H1 (cell line): ENCODE measurements around the gene TTC22. TPM values are rescaled to one million over a fixed set of nuclear protein-coding genes. Genes with fewer than 3 reads are reported as not detected.

ENCODE experiments used
- CTCF ChIA-PET: fragments of 300-600 bp; sonication (Branson Sonifier 250); formaldehyde crosslinking; loops from one replicate; lab custom pipeline; 2021; ENCODE audit not compliant: partially characterized antibody; lab: Charles Lee
- POLR2A ChIA-PET: fragments of 300-600 bp; sonication (Branson Sonifier 250); formaldehyde crosslinking; loops from one replicate; lab custom pipeline; 2021; ENCODE audit warnings: inconsistent platforms; ENCODE audit not compliant: partially characterized antibody; lab: Charles Lee
- DNase-seq, 2 experiments: peaks; one replicate each; pipeline versions ENCODE4 v3.0.0 to v3.0.0-alpha.2; 2010 to 2022; ENCODE audit warnings: low spot score in 2 of 2, low read depth in 1 of 2, mixed read lengths in 1 of 2
- FAIRE-seq: peaks from 2 replicates; lab custom pipeline; 2011; peaks lifted over from hg19 to GRCh38; lab: Jason Lieb, UNC
- H2AFZ ChIP-seq: 2 replicates; pipeline ENCODE4 v1.8.1; 2012; ENCODE audit warnings: low read length, inconsistent platforms
- H2AK5ac ChIP-seq: 2 replicates; pipeline ENCODE4 v1.6.1; 2013; ENCODE audit warnings: low read depth, low read length
- H2BK120ac ChIP-seq: replicated peaks from 2 replicates; pipeline ENCODE3; 2013; ENCODE audit warnings: low read depth, low read length, inconsistent platforms
- H2BK12ac ChIP-seq: 2 replicates; pipeline ENCODE4 v1.6.1; 2013; ENCODE audit warnings: low read depth, low read length
- H2BK15ac ChIP-seq: 2 replicates; pipeline ENCODE4 v1.6.1; 2013; ENCODE audit warnings: low read length
- H2BK20ac ChIP-seq: 2 replicates; pipeline ENCODE4 v1.6.1; 2013; ENCODE audit warnings: low read length
- H2BK5ac ChIP-seq: 2 replicates; pipeline ENCODE4 v1.6.1; 2013; ENCODE audit warnings: low read depth, low read length
- H3K14ac ChIP-seq: 2 replicates; pipeline ENCODE4 v1.6.1; 2013; ENCODE audit warnings: inconsistent platforms; ENCODE audit not compliant: insufficient read length
- H3K18ac ChIP-seq: 2 replicates; pipeline ENCODE4 v1.6.1; 2013; ENCODE audit warnings: low read length; ENCODE audit errors: extremely low read depth
- H3K23ac ChIP-seq: 2 replicates; pipeline ENCODE4 v1.6.1; 2013; ENCODE audit warnings: inconsistent platforms; ENCODE audit not compliant: insufficient read length
- H3K23me2 ChIP-seq: 2 replicates; pipeline ENCODE4 v1.6.1; 2013; ENCODE audit warnings: low read depth, low read length
- H3K27ac ChIP-seq: 2 replicates; pipeline ENCODE4 v1.6.1; 2011; ENCODE audit warnings: low read depth, low read length, inconsistent platforms
- H3K27me3 ChIP-seq, 4 experiments: replicated peaks in 1 of 4; 1 replicate in 1 of 4; 2 replicates in 3 of 4; pipeline versions ENCODE4 v1.6.1 to v1.8.1; 2011 to 2013; ENCODE audit warnings: low read length in 3 of 4, mild to moderate bottlenecking in 3 of 4, inconsistent platforms in 2 of 4, mixed read lengths in 2 of 4, moderate library complexity in 1 of 4; ENCODE audit not compliant: control insufficient read depth in 3 of 4, insufficient read depth in 3 of 4; ENCODE audit errors: extremely low read depth in 1 of 4
- H3K36me3 ChIP-seq, 4 experiments: 2 replicates each; pipeline versions ENCODE4 v1.6.1 to v1.8.1; 2011 to 2013; ENCODE audit warnings: mild to moderate bottlenecking in 4 of 4, low read length in 3 of 4, moderate library complexity in 2 of 4, control low read depth in 1 of 4, inconsistent platforms in 1 of 4; ENCODE audit not compliant: insufficient read depth in 4 of 4, control insufficient read depth in 2 of 4
- H3K4ac ChIP-seq: replicated peaks from 2 replicates; pipeline ENCODE3; 2013; ENCODE audit warnings: low read length, low read depth, mixed read lengths, inconsistent platforms; ENCODE audit not compliant: insufficient read length
- H3K4me1 ChIP-seq, 4 experiments: replicated peaks in 1 of 4; 1 replicate in 1 of 4; 2 replicates in 3 of 4; pipeline versions ENCODE4 v1.6.1 to v1.8.1; 2011 to 2013; ENCODE audit warnings: low read length in 3 of 4, inconsistent platforms in 2 of 4, mixed read lengths in 1 of 4; ENCODE audit not compliant: insufficient read depth in 4 of 4, control insufficient read depth in 3 of 4
- H3K4me2 ChIP-seq, 2 experiments: 2 replicates each; pipeline versions ENCODE4 v1.6.1 to v1.8.1; 2011 to 2013; ENCODE audit warnings: low read depth in 2 of 2, low read length in 2 of 2, control low read depth in 1 of 2, inconsistent platforms in 1 of 2, mild to moderate bottlenecking in 1 of 2; ENCODE audit not compliant: insufficient read depth in 1 of 2
- H3K4me3 ChIP-seq, 4 experiments: fragments of 200-600, 300-600 bp in 1 of 4; sonication (generic), shearing (Covaris generic), sonication (Bioruptor Twin) in 1 of 4; 2 replicates each; pipeline versions ENCODE4 v1.5.1 to v1.8.1; 2011 to 2016; ENCODE audit warnings: low read length in 4 of 4, low read depth in 3 of 4, control low read depth in 2 of 4, inconsistent platforms in 2 of 4, mild to moderate bottlenecking in 2 of 4, mixed read lengths in 1 of 4, moderate library complexity in 1 of 4; ENCODE audit not compliant: insufficient read depth in 2 of 4; ENCODE audit errors: extremely low read depth in 1 of 4
- H3K56ac ChIP-seq: replicated peaks from 2 replicates; pipeline ENCODE3; 2013; ENCODE audit warnings: low read depth, mild to moderate bottlenecking, mixed read lengths, low read length, inconsistent platforms; ENCODE audit not compliant: insufficient read length
- H3K79me1 ChIP-seq: 2 replicates; pipeline ENCODE4 v1.6.1; 2013; ENCODE audit warnings: low read depth, low read length, control low read depth
- H3K79me2 ChIP-seq, 2 experiments: 2 replicates each; pipeline versions ENCODE4 v1.6.1 to v1.8.1; 2012 to 2013; ENCODE audit warnings: low read length in 2 of 2, mild to moderate bottlenecking in 2 of 2, inconsistent platforms in 1 of 2; ENCODE audit not compliant: insufficient read depth in 2 of 2, control insufficient read depth in 1 of 2
- H3K9ac ChIP-seq, 4 experiments: replicated peaks in 1 of 4; 1 replicate in 1 of 4; 2 replicates in 3 of 4; pipeline versions ENCODE4 v1.6.1 to v1.8.1; 2011 to 2013; ENCODE audit warnings: low read depth in 3 of 4, low read length in 3 of 4, control low read depth in 2 of 4, mild to moderate bottlenecking in 2 of 4, moderate library complexity in 2 of 4, inconsistent platforms in 1 of 4; ENCODE audit errors: extremely low read depth in 1 of 4
- H3K9me3 ChIP-seq, 2 experiments: 2 replicates each; pipeline versions ENCODE4 v1.6.1 to v1.8.1; 2012 to 2013; ENCODE audit warnings: mild to moderate bottlenecking in 2 of 2, moderate library complexity in 2 of 2, control low read depth in 1 of 2, inconsistent platforms in 1 of 2, low read depth in 1 of 2, low read length in 1 of 2, mixed read lengths in 1 of 2; ENCODE audit not compliant: insufficient read depth in 2 of 2
- H4K20me1 ChIP-seq, 2 experiments: replicated peaks in 1 of 2; 2 replicates each; pipeline versions ENCODE3 to v1.8.1; 2011 to 2013; ENCODE audit warnings: inconsistent platforms in 2 of 2, low read length in 2 of 2, mild to moderate bottlenecking in 1 of 2; ENCODE audit not compliant: insufficient read depth in 2 of 2, control insufficient read depth in 1 of 2
- H4K5ac ChIP-seq: 2 replicates; pipeline ENCODE4 v1.6.1; 2013; ENCODE audit warnings: low read length, low read depth, mixed read lengths, inconsistent platforms; ENCODE audit not compliant: insufficient read length
- H4K8ac ChIP-seq: 2 replicates; pipeline ENCODE4 v1.8.0; 2013; ENCODE audit warnings: mild to moderate bottlenecking, moderate library complexity, low read length, inconsistent platforms; ENCODE audit not compliant: insufficient read depth; ENCODE audit errors: extremely low read depth
- H4K91ac ChIP-seq: replicated peaks from 2 replicates; pipeline ENCODE3; 2013; ENCODE audit warnings: low read length, mixed read lengths, inconsistent platforms; ENCODE audit not compliant: insufficient read length
- ASH2L ChIP-seq: fragments of 200-600, 300-600 bp; sonication (generic); IDR thresholded peaks from one replicate; pipeline ENCODE4 v1.7.1; 2017; ENCODE audit warnings: low read length
- BACH1 ChIP-seq: IDR thresholded peaks from 2 replicates; pipeline ENCODE4 v1.6.1; 2012; ENCODE audit warnings: low read length, improper control_type of control experiment
- CBX8 ChIP-seq: fragments of 300-800, 300-1000 bp; sonication (generic); IDR thresholded peaks from 2 replicates; pipeline ENCODE4 v1.7.1; 2016; ENCODE audit warnings: low read depth, low read length, borderline replicate concordance
- CEBPB ChIP-seq: IDR thresholded peaks from 2 replicates; pipeline ENCODE4 v1.6.1; 2012; ENCODE audit warnings: low read depth, low read length
- EP300 ChIP-seq, 2 experiments: IDR thresholded peaks; 1 replicate in 1 of 2; 2 replicates in 1 of 2; pipeline ENCODE4 v1.6.1; 2011 to 2012; ENCODE audit warnings: low read depth in 2 of 2, low read length in 2 of 2, mild to moderate bottlenecking in 2 of 2, borderline replicate concordance in 1 of 2, inconsistent platforms in 1 of 2, moderate library complexity in 1 of 2
- NRF1 ChIP-seq: IDR thresholded peaks from 2 replicates; pipeline ENCODE4 v1.6.1; 2011; ENCODE audit warnings: mild to moderate bottlenecking, low read depth, low read length, improper control_type of control experiment
- POU5F1 ChIP-seq: IDR thresholded peaks from 2 replicates; pipeline ENCODE4 v1.6.1; 2011; ENCODE audit warnings: low read depth, mild to moderate bottlenecking, low read length, moderate library complexity
- RBBP5 ChIP-seq: IDR thresholded peaks from 2 replicates; pipeline ENCODE4 v1.7.1; 2012; ENCODE audit warnings: low read depth, mild to moderate bottlenecking, inconsistent platforms, low read length, moderate library complexity, borderline replicate concordance
- WGBS, 2 experiments: shearing (Covaris generic) in 1 of 2; methylation state at CpG; one replicate each; pipeline versions ENCODE4 v1.1.6 to v1.1.7; 2013 to 2015; ENCODE audit warnings: low lambda C conversion rate in 2 of 2, mixed read lengths in 2 of 2, inconsistent platforms in 1 of 2, low coverage in 1 of 2, missing lambda C conversion rate in 1 of 2; ENCODE audit not compliant: insufficient replicate concordance in 2 of 2, insufficient coverage in 1 of 2, insufficient read length in 1 of 2; ENCODE audit errors: extremely low coverage in 1 of 2, missing lambda C conversion rate in 1 of 2; 5-methylcytosine and 5-hydroxymethylcytosine counted together
- polyA plus RNA-seq, 7 experiments: library from polyadenylated mRNA; depleted of rRNA in 3 of 7; stranded (reverse) in 5 of 7; unstranded in 2 of 7; fragments of >200 nt in 5 of 7; fragments of 200-250 nt in 2 of 7; gene quantifications; 1 replicate in 5 of 7; 2 replicates in 1 of 7; 4 replicates in 1 of 7; pipeline versions ENCODE4 v1.2.1 to v1.2.3, GENCODE V29; 2011 to 2013; ENCODE audit warnings: missing spikeins in 2 of 7, mixed read lengths in 2 of 7
- total RNA-seq: library from RNA; stranded (reverse); fragmentation: NEBNext Ultra II Directional; extraction: Animal tissue kit (Norgen Biotek cat#: 25700); gene quantifications from 2 replicates; pipeline ENCODE4 v1.2.1, GENCODE V29; 2021

TTC22 gene
- total and polyA plus RNA-seq, 2 of the 8 experiments (the other 6 are each of a cell fraction or from before 2014, with no cell fraction given), result 1.00 to 1.6 TPM

- no peaks in the 10 kb centered on the region for H3K79me2 ChIP-seq
- TF ChIP-seq RBBP5, result no peak
- TF ChIP-seq CEBPB, result no peak
- no peak for TF ChIP-seq BACH1
- no peak for TF ChIP-seq CBX8
- no peak for TF ChIP-seq NRF1
- TF ChIP-seq EP300 (IDR thresholded peaks at IDR 0.05; ENCODE audit: borderline replicate concordance in 1 of 2, low read depth in 2 of 2, low read length in 2 of 2), result no peak
- no peak for TF ChIP-seq ASH2L
- TF ChIP-seq POU5F1, result no peak
Observed at GRCh38 chr1:54745864-54746263, 55.3 kb downstream of the TTC22 start.

More at GRCh38 chr1:54745864-54746263, 55.3 kb downstream of the TTC22 start:
- no peak overlapping the region for H2BK5ac ChIP-seq
- H2BK15ac ChIP-seq, result no peak overlapping the region
- H3K56ac ChIP-seq, result no peak overlapping the region
- peaks cover 6 to 15% (median 10%) of the 10 kb centered on the region in 4 experiments; a peak in 7 of 8 replicates for H3K36me3 ChIP-seq
- no peaks in the 10 kb centered on the region for H3K79me1 ChIP-seq
- no peak overlapping the region for H3K4me2 ChIP-seq
- H2BK120ac ChIP-seq, result no peak overlapping the region
- no peak overlapping the region for H3K4ac ChIP-seq
- H4K91ac ChIP-seq, result no peak overlapping the region
- no peaks in the 10 kb centered on the region for H3K4me1 ChIP-seq
- DNase-seq (no peak), FAIRE-seq (no peak)
- peaks cover 0 to 9% of the 10 kb centered on the region in 2 experiments for H4K20me1 ChIP-seq
- H3K4me3 ChIP-seq, result no peak overlapping the region
- 98% methylated on average over 4 of the region's 4 CpGs; no CpG with 5 or more reads in 1 of the 2 experiments for WGBS, 2 experiments
- H4K5ac ChIP-seq, result no peak overlapping the region
- no peak overlapping the region for H3K9ac ChIP-seq
- no peak overlapping the region for H2BK12ac ChIP-seq
- H3K27me3 ChIP-seq, result no peaks in the 10 kb centered on the region
- H3K14ac ChIP-seq, result no peak overlapping the region
- no peaks in the 10 kb centered on the region for H3K23me2 ChIP-seq
- no peak overlapping the region for H4K8ac ChIP-seq
- H3K18ac ChIP-seq, result no peak overlapping the region
- H2AK5ac ChIP-seq, result no peak overlapping the region
- ChIA-PET POLR2A (interaction anchor here (1.5 kb wide), 1 partner anchor 10 kb away, joined by 7 read pairs; no protein-coding TSS in a partner anchor), CTCF (interaction anchor here (1.0 to 1.1 kb wide), 3 partner anchors 22 to 75 kb away, joined by 3 read pairs; no protein-coding TSS in a partner anchor)
- H3K9me3 ChIP-seq, result no peaks in the 10 kb centered on the region
- no peak overlapping the region for H2BK20ac ChIP-seq
- no peak overlapping the region for H2AFZ ChIP-seq
- no peak overlapping the region for H3K27ac ChIP-seq
- H3K23ac ChIP-seq, result no peak overlapping the region
